Stomach (tissue), 4 donors: ENCODE measurements around the gene GOT2.

Experiments
- POLR2A ChIP-seq, 4 donors: fragments of 450-650 bp; IDR thresholded peaks; one replicate each; pipeline ENCODE4 v1.6.1; 2016; ENCODE audit warnings: antibody characterized with exemption in 4 of 4, control low read depth in 2 of 4, mild to moderate bottlenecking in 1 of 4, moderate library complexity in 1 of 4
- TF ChIP-seq, protein P1 (sequence below), 7 experiments: fragments of 450-650 bp in 4 of 7; fragments of 200-600 bp in 3 of 7; sonication (generic) in 3 of 7; IDR thresholded peaks; one replicate each; pipeline ENCODE4 v1.5.1; 2016 to 2019; ENCODE audit warnings: antibody characterized with exemption in 7 of 7, control low read depth in 2 of 7, mild to moderate bottlenecking in 1 of 7

- TF ChIP-seq POLR2A (IDR thresholded peaks at IDR 0.05), result no peak
- TF ChIP-seq, protein P1, sequence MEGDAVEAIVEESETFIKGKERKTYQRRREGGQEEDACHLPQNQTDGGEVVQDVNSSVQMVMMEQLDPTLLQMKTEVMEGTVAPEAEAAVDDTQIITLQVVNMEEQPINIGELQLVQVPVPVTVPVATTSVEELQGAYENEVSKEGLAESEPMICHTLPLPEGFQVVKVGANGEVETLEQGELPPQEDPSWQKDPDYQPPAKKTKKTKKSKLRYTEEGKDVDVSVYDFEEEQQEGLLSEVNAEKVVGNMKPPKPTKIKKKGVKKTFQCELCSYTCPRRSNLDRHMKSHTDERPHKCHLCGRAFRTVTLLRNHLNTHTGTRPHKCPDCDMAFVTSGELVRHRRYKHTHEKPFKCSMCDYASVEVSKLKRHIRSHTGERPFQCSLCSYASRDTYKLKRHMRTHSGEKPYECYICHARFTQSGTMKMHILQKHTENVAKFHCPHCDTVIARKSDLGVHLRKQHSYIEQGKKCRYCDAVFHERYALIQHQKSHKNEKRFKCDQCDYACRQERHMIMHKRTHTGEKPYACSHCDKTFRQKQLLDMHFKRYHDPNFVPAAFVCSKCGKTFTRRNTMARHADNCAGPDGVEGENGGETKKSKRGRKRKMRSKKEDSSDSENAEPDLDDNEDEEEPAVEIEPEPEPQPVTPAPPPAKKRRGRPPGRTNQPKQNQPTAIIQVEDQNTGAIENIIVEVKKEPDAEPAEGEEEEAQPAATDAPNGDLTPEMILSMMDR (IDR thresholded peaks at IDR 0.05), result no peak
Measured at GRCh38 chr16:58716468-58716867, 17.6 kb downstream of the GOT2 start.
